Activated CD4-positive, alpha-beta T cell treated with anti-CD3 and anti-CD28 coated beads for 36 hours (primary cell): ENCODE measurements around the gene PNLIPRP3. TPM values are rescaled to one million over a fixed set of nuclear protein-coding genes. Genes with fewer than 3 reads are reported as not detected.

Experiments used
- ATAC-seq: fragments of 200-7000 bp; cut with Tn5 transposase; one replicate; pipeline ENCODE4 v1.10.0; 2021; ENCODE audit warnings: mild to moderate bottlenecking, moderate library complexity
- CTCF ChIA-PET: fragments of 350-600 bp; sonication (Branson Sonifier 250); formaldehyde crosslinking; loops from one replicate; lab custom pipeline; 2021; ENCODE audit warnings: antibody characterized with exemption; lab: Charles Lee
- POLR2A ChIA-PET: fragments of 350-600 bp; sonication (Branson Sonifier 250); formaldehyde crosslinking; loops from one replicate; lab custom pipeline; 2021; ENCODE audit warnings: antibody characterized with exemption, inconsistent platforms; lab: Charles Lee
- DNase-seq: peaks from one replicate; pipeline ENCODE4 v3.0.0-alpha.2; 2020
- H3K27ac Mint-ChIP-seq: one replicate; pipeline ENCODE4 v1.8.0; 2021; ENCODE audit warnings: mixed read lengths
- H3K27me3 Mint-ChIP-seq: one replicate; pipeline ENCODE4 v1.8.0; 2021; ENCODE audit warnings: mixed read lengths
- H3K36me3 Mint-ChIP-seq: one replicate; pipeline ENCODE4 v1.8.0; 2021; ENCODE audit warnings: low read depth, mixed read lengths
- H3K4me1 Mint-ChIP-seq: one replicate; pipeline ENCODE4 v1.8.0; 2021; ENCODE audit warnings: mixed read lengths
- H3K4me3 Mint-ChIP-seq: one replicate; pipeline ENCODE4 v1.8.0; 2021; ENCODE audit warnings: mild to moderate bottlenecking, moderate library complexity, mixed read lengths
- H3K9me3 Mint-ChIP-seq: one replicate; pipeline ENCODE4 v1.8.0; 2021; ENCODE audit warnings: low read depth, mixed read lengths
- intact Hi-C, 2 experiments: fragments of 100-400 bp; cut with DNase I in 1 of 2; cut with micrococcal nuclease in 1 of 2; formaldehyde crosslinking; loops; one replicate each; pipeline versions ENCODE4 v1.14.2 to v1.15.1; 2022 to 2024; cut with DNase I, micrococcal nuclease
- total RNA-seq, 2 experiments: library from RNA; stranded (reverse); gene quantifications; one replicate each; pipeline ENCODE4 v1.2.3, GENCODE V29; 2021

The PNLIPRP3 gene
- total RNA-seq, 2 experiments from 2014 or later: not detected

- peak; percentile 47 for DNase-seq
- no peak overlapping the region for H3K4me3 Mint-ChIP-seq
- POLR2A ChIA-PET: no interaction called here
- H3K9me3 Mint-ChIP-seq: no peaks in the 10 kb centered on the region
- H3K27ac Mint-ChIP-seq: no peak overlapping the region
- no peaks in the 10 kb centered on the region for H3K36me3 Mint-ChIP-seq
- no peaks in the 10 kb centered on the region for H3K4me1 Mint-ChIP-seq
- CTCF ChIA-PET: interaction anchor here (0.6 to 2.0 kb wide), 9 partner anchors 9 to 266 kb away, joined by 3 to 7 read pairs (median 4); no protein-coding TSS in a partner anchor
- ATAC-seq: no peak
- H3K27me3 Mint-ChIP-seq: peaks cover 4% of the 10 kb centered on the region
- intact Hi-C loops: loop anchor here in 1 of 2 experiments (1.0 kb wide), 1 partner anchor 77 kb away; no protein-coding TSS in a partner anchor
Measured at GRCh38 chr10:116521424-116522290, 94.0 kb downstream of the PNLIPRP3 start.

DNA sequence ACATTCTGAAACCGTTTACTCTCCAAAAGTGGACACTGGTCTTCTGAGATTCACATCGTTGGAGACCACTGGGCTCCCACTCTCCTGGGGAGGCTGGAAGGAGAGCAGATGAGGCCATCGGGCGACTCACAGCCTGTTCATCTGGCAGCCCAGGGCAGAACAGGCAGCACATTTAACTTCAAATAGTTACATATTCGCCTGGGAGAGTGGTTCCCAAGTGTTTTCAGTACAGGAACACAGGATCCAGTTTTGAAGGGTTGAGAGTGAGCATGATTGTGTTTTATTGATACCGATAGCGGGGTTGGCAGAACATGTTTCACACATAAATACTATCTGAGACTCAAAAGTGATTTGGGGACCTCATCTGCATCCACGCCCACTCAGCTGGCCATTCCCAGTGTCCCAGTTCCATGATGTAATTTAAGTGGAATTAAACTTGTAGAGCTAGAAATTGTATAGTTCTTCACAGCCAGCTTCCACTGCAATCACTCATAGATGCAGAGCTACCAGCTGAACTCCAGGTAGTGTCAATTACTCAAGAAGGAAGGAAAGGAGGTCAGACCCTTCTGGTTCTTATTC, 95.2 kb downstream of the PNLIPRP3 start:
- no peaks in the 10 kb centered on the region for H3K4me1 Mint-ChIP-seq
- intact Hi-C loops: no loop called here
- no peak for DNase-seq
- H3K4me3 Mint-ChIP-seq: no peak overlapping the region
- ATAC-seq: no peak
- POLR2A ChIA-PET: no interaction called here
- no peaks in the 10 kb centered on the region for H3K9me3 Mint-ChIP-seq
- CTCF ChIA-PET: interaction anchor here (0.6 to 2.0 kb wide), 4 partner anchors 17 to 265 kb away, joined by 3 to 7 read pairs (median 4); no protein-coding TSS in a partner anchor
- H3K27ac Mint-ChIP-seq: no peak overlapping the region
- H3K27me3 Mint-ChIP-seq: peaks cover 4% of the 10 kb centered on the region
- H3K36me3 Mint-ChIP-seq: no peaks in the 10 kb centered on the region

- Mint-ChIP-seq H3K27ac (no peak overlapping the region), H3K4me1 (no peaks in the 10 kb centered on the region), H3K36me3 (no peaks in the 10 kb centered on the region), H3K27me3 (peaks cover 4% of the 10 kb centered on the region), H3K9me3 (no peaks in the 10 kb centered on the region), H3K4me3 (no peak overlapping the region)
- ChIA-PET CTCF (no interaction called here), POLR2A (no interaction called here)
- intact Hi-C loops: no loop called here
- DNase-seq (no peak), ATAC-seq (no peak)
Measured at GRCh38 chr10:116524736-116525135, 97.1 kb downstream of the PNLIPRP3 start.

DNA sequence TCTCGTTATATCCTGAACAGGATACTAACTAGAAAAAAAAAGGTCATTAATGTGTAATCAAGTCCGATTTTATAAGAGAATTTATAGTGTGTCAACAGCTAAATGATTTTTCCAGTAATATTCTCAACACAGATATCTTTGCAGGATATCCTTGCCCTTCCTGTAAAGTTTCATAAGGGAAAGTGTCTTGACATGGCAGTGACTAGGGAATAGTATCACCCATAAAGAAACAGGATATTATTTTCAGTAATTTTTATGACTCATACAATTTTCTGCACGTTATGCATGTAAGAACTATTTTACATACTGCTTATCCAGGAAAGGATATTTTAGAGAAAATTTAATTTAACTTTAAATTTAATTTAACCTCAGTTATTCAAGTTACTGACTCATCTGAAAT, 98.6 kb downstream of the PNLIPRP3 start:
- H3K4me1 Mint-ChIP-seq: no peaks in the 10 kb centered on the region
- H3K4me3 Mint-ChIP-seq: no peak overlapping the region
- no peak for DNase-seq
- ChIA-PET POLR2A (no interaction called here), CTCF (interaction anchor here (0.8 kb wide), 1 partner anchor 80 kb away, joined by 4 read pairs; no protein-coding TSS in a partner anchor)
- no peak overlapping the region for H3K27ac Mint-ChIP-seq
- peaks cover 6% of the 10 kb centered on the region for H3K27me3 Mint-ChIP-seq
- intact Hi-C loops: no loop called here
- ATAC-seq: no peak
- H3K9me3 Mint-ChIP-seq: no peaks in the 10 kb centered on the region
- H3K36me3 Mint-ChIP-seq: no peaks in the 10 kb centered on the region

Other genes starting within 250 kb of the PNLIPRP3 start
- under 1 TPM; 0.09 to 0.11 TPM for gene GFRA1, start 154.6 kb upstream of the PNLIPRP3 start, total RNA-seq
- gene CCDC172, start 103.4 kb upstream of the PNLIPRP3 start, total RNA-seq: not detected
- gene PNLIP, start 118.1 kb downstream of the PNLIPRP3 start, total RNA-seq: not detected
- not detected for gene PNLIPRP1, start 163.1 kb downstream of the PNLIPRP3 start, total RNA-seq
- gene PNLIPRP2, start 193.1 kb downstream of the PNLIPRP3 start, total RNA-seq: not detected